Measurements from ENCODE around the gene TRAPPC5.

Gene TRAPPC5

DNA sequence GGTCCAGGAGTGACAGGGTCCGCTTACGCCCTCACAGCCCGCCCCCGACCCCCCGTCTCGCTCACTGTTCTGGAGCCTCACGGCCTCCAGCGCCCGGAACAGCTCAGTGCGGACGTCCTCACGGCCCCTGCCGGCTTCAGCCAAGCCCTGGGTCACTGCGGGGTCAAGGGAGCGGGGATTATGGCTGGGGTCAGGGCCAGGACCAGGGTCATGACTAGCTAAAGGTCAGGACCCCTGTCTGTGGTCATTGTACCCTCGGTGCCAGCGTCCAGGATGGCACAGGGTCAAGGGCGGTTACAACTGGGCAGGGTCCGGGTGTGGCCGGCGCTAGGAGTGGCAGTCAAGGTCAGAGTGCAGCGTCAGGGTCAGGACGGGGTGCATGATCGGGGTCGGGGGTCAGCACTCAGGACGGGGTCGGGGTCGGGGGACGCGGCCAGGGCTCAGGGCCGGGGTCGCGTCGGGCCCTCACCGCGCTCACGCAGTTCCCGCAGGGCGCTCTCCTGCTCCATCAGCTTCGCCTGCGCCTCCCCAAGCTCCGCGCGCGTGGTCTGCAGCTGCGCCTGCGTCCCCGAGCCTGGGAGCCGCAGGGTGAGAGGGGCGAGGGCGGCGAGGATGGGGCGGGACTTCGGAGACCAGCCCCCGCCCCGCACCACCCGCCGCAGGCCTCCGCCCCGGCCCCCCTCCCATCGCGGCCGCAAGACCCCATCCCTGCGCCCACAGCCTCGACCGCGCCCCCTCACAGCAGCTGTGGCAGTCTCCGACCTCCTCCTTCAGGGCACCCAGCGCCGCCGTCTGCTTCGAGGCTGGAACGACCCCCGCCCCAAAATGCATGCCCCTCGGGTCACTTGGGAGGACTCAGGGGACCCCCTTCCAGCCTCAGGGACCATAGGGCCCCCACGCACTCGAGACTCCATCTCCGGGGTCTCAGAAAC lies 49.9 kb downstream of the TRAPPC5 start:
- DNase-seq (ENCODE audit: low read depth in 2 of 2): no peak

DNA sequence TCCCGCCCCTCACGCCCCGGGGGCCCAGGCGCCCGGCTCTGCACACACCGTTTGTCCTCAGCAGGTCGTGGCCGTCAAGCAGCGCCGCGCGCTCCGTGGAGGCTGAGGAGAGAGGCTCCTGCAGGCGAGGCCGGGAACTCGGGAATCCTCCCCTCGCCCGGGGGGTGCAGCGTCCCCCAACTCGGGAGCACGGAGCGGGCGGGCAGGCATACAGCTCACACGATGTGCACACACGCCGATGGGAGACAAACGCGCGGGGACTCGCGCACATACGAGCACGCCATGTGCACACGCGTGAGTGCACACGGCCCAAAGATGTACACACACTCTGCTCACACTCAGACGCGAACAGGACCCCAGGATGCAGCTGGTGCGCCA lies 50.6 kb downstream of the TRAPPC5 start:
- no peak for DNase-seq (ENCODE audit: low read depth in 2 of 2)

DNA sequence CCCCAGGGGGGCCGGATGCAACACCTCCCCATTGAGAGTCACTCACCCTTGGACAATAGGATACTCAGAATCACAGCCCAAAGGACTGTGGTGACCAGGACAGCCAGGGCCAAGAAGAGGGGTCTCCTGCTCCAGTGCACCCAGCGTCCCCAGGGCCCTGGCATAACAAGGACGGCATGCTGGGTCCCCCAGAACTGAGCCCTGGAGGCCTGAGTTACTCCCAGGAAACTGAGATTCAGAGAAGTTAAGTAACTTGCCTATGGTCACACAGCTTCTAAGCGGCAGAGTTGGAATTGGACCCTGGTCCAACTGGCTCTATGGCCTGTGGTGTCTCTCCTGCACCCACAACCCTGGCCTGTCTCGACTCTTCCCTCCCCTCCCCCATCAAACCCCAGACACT lies 51.0 kb downstream of the TRAPPC5 start:
- no peak for DNase-seq (ENCODE audit: low read depth in 2 of 2)

DNA sequence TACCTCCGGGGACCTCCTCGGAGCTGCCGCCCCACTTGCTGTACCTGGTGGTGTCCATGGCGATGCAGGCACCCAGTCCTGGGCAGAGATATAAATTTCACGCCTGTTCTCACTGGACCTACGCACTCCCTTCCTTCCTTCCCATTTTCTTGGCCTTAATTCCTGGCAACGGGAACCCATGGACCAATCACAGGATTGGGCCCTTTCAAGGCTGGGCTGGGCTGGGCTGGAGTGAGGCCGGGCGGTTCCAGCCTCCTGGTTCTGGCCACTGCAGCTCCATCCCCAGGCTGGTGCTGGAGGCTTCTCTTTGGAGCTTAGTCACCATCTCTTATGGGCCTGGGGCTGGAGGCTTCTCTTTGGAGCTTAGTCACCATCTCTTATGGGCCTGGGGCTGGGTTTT lies 51.4 kb downstream of the TRAPPC5 start, which contains the start of gene CLEC4G:
Gene CLEC4G, minus strand, starts transcription at position 66 of the 400 bp plus-strand sequence. Its CDS starts 8 bp downstream, at position 58.
- DNase-seq (ENCODE audit: low read depth in 2 of 2): no peak

DNA sequence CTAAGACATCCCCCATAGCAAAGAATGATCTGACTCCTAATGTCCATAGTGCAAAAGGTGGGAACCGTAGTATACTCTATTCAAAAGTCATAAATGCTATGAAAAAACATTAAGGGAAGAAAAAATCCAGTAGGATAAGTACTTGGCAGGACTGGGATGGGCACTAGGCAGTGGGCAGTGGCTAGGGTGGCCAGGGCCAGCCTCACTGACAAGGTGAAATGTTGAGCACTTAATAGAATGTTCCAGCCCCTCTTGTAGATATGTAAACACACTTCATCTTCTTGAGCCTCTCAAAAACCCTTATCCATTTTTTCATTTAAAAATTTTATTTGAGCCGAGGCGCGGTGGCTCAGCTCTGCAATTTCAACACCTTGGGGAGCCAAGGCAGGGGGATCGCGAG lies 52.7 kb downstream of the TRAPPC5 start:
- no peak for DNase-seq (ENCODE audit: low read depth in 2 of 2)

DNA sequence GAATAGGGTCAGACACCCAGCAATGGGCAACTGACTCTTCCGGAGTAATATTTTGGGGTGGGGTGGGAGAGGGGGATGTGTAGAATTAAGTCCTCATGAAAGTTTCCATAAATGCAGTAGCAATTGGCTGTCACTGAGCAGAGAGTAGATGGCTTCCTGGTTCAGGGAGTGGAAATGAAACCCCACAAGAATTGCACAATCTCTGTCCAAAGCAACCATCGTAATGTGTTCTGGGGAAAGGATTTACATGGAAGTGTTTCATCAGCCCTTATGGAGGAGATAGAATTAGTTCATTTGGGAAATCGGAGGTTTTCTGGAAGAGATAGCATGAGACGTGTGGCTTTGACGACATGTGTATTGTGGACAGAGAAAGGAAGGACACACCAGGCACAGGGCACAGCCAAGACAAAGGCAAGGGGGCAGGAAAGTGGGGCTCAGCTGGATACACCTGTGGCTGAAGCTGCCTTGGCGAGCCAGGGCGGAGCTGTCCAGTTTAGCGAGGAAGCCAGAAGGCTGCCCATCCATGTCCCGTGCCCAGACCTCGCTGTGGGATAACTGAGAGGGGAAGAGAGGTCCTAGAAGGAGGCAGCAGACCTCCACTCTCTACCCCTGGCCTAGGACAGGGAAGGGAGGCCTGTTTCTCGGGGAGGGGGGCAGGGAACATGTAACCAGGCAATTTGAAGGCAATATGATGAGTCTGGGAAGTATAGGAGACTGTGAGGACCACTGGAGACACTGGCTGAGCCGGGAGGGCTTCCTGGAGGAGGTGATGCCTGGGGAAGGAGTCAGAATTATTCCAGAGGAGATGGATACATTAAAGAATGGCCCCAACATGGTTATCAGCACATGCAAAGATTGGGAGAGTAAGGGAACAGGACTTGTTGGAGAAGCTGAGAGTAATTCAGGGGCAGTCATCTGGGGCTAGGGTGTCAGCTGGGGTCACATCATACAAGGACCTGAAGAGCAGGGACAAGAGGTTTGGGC lies 53.9 kb downstream of the TRAPPC5 start:
- DNase-seq (ENCODE audit: low read depth in 2 of 2): no peak

DNA sequence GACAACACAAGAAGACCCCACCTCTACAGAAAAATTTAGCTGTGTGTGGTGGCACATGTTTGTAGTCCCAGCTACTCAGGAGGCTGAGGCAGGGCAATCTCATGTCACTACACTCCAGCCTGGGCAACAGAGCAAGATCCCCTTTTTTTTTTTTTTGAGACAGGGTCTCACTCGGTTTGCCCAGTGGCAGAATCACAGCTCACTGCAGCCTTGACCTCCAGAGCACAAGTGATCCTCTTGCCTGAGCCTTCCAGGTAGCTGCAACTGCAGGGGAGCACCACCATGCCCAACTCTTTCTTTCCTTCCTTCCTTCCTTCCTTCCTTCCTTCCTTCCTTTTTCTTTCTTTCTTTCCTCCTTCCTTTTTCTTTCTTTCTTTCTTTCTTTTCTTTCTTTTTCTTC lies 55.5 kb downstream of the TRAPPC5 start:
- DNase-seq (ENCODE audit: low read depth in 2 of 2): no peak

DNA sequence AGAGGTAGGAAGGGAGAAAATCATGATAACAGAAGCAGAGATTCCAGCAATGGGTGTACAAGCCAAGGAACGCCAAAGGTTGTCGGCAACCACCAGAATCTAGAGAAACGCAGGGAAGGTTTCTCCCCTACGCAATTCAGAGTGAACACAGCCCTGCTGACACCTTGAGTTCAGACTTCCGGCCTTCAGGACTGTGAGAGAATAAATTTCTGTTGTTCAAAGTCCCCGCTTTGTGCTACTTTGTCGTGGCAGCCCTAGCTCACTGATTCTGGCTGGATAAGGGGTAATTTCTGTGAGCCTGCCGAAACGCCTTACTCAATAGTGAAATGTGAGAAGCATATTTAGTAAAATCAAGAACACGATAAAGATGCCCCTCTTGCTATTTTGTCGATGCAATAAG lies 56.6 kb downstream of the TRAPPC5 start:
- no peak for DNase-seq (ENCODE audit: low read depth in 2 of 2)

All from stimulated activated CD4-positive, alpha-beta T cell treated with anti-CD3 and anti-CD28 coated beads, Interleukin-4, amount 100 ng/mL, for 48 hours (primary cell).